H9 (cell line): Measurements from ENCODE around the gene NRXN3. TPM values are rescaled to one million over a fixed set of nuclear protein-coding genes. Genes with fewer than 3 reads are reported as not detected.

Experiments
- DNase-seq: peaks from one replicate; pipeline ENCODE4 v3.0.0-alpha.2; 2017
- H2AFZ ChIP-seq: one replicate; pipeline ENCODE4 v1.6.1; 2013; ENCODE audit warnings: mild to moderate bottlenecking, low read length, control low read depth, moderate library complexity
- H2AK5ac ChIP-seq: 2 replicates; pipeline ENCODE4 v1.6.1; 2013; ENCODE audit warnings: low read length, control low read depth, mixed read lengths; ENCODE audit not compliant: insufficient read length
- H2BK120ac ChIP-seq: one replicate; pipeline ENCODE4 v1.6.1; 2013; ENCODE audit warnings: low read depth, mild to moderate bottlenecking, low read length, control low read depth, inconsistent platforms; ENCODE audit not compliant: poor library complexity, severe bottlenecking
- H2BK12ac ChIP-seq: 2 replicates; pipeline ENCODE4 v1.6.1; 2013; ENCODE audit warnings: low read length, control low read depth, mixed read lengths, low read depth; ENCODE audit not compliant: insufficient read length
- H2BK15ac ChIP-seq: 2 replicates; pipeline ENCODE4 v1.6.1; 2013; ENCODE audit warnings: low read depth, low read length, control low read depth
- H2BK20ac ChIP-seq: one replicate; pipeline ENCODE4 v1.6.1; 2013; ENCODE audit warnings: low read depth, mild to moderate bottlenecking, low read length, control low read depth, inconsistent platforms; ENCODE audit not compliant: poor library complexity, severe bottlenecking
- H2BK5ac ChIP-seq: 2 replicates; pipeline ENCODE4 v1.6.1; 2013; ENCODE audit warnings: low read length, control low read depth, mixed read lengths; ENCODE audit not compliant: insufficient read length
- H3K14ac ChIP-seq: 2 replicates; pipeline ENCODE4 v1.6.1; 2013; ENCODE audit warnings: low read length, control low read depth; ENCODE audit not compliant: insufficient read depth
- H3K18ac ChIP-seq: 2 replicates; pipeline ENCODE4 v1.6.1; 2013; ENCODE audit warnings: low read depth, mild to moderate bottlenecking, mixed read lengths, low read length, control low read depth; ENCODE audit not compliant: insufficient read length
- H3K23ac ChIP-seq: 2 replicates; pipeline ENCODE4 v1.6.1; 2013; ENCODE audit warnings: low read length, control low read depth, mixed read lengths, low read depth; ENCODE audit not compliant: insufficient read length
- H3K23me2 ChIP-seq: 2 replicates; pipeline ENCODE4 v1.6.1; 2013; ENCODE audit warnings: low read depth, mild to moderate bottlenecking, mixed read lengths, low read length, control low read depth; ENCODE audit not compliant: insufficient read length, poor library complexity, severe bottlenecking
- H3K27ac ChIP-seq: 2 replicates; pipeline ENCODE4 v1.5.1; 2013; ENCODE audit warnings: low read length, control low read depth, mixed read lengths, low read depth; ENCODE audit not compliant: insufficient read length
- H3K27me3 ChIP-seq: 2 replicates; pipeline ENCODE4 v1.6.1; 2013; ENCODE audit warnings: low read length, control low read depth, inconsistent platforms; ENCODE audit not compliant: insufficient read depth
- H3K4ac ChIP-seq: 2 replicates; pipeline ENCODE4 v1.6.1; 2013; ENCODE audit warnings: low read depth, mild to moderate bottlenecking, control low read depth, inconsistent platforms, low read length, moderate library complexity
- H3K4me1 ChIP-seq: 2 replicates; pipeline ENCODE4 v1.6.1; 2013; ENCODE audit warnings: low read length, control low read depth, inconsistent platforms; ENCODE audit not compliant: insufficient read depth
- H3K4me2 ChIP-seq: 2 replicates; pipeline ENCODE4 v1.6.1; 2013; ENCODE audit warnings: low read length, control low read depth, mixed read lengths; ENCODE audit not compliant: insufficient read length, insufficient read depth
- H3K56ac ChIP-seq: 2 replicates; pipeline ENCODE4 v1.6.1; 2013; ENCODE audit warnings: low read depth, mild to moderate bottlenecking, mixed read lengths, low read length, control low read depth; ENCODE audit not compliant: insufficient read length
- H3K79me1 ChIP-seq: 2 replicates; pipeline ENCODE4 v1.6.1; 2013; ENCODE audit warnings: low read depth, mild to moderate bottlenecking, moderate library complexity, low read length, control low read depth, inconsistent platforms; ENCODE audit not compliant: insufficient read depth, poor library complexity, severe bottlenecking
- H3K79me2 ChIP-seq: 2 replicates; pipeline ENCODE4 v1.6.1; 2013; ENCODE audit warnings: low read length, control low read depth, inconsistent platforms; ENCODE audit not compliant: insufficient read depth
- H3K9ac ChIP-seq: 2 replicates; pipeline ENCODE4 v1.6.1; 2013; ENCODE audit warnings: low read length, control low read depth, mixed read lengths; ENCODE audit not compliant: insufficient read length; ENCODE audit errors: extremely low read depth
- H3K9me3 ChIP-seq: one replicate; pipeline ENCODE4 v1.6.1; 2013; ENCODE audit warnings: low read depth, low read length, inconsistent platforms; ENCODE audit not compliant: control insufficient read depth
- H3T11ph ChIP-seq: one replicate; pipeline ENCODE4 v1.6.1; 2013; ENCODE audit warnings: mild to moderate bottlenecking, low read length, control low read depth, inconsistent platforms
- H4K20me1 ChIP-seq: one replicate; pipeline ENCODE4 v1.6.1; 2013; ENCODE audit not compliant: control insufficient read depth, insufficient read length, insufficient read depth
- H4K5ac ChIP-seq: 2 replicates; pipeline ENCODE4 v1.6.1; 2013; ENCODE audit warnings: low read depth, mild to moderate bottlenecking, mixed read lengths, low read length, control low read depth; ENCODE audit not compliant: insufficient read length
- H4K8ac ChIP-seq: replicated peaks from 2 replicates; pipeline ENCODE4 v1.6.1; 2013; ENCODE audit warnings: low read length, control low read depth, mixed read lengths, low read depth; ENCODE audit not compliant: insufficient read length
- H4K91ac ChIP-seq: 2 replicates; pipeline ENCODE4 v1.6.1; 2013; ENCODE audit warnings: low read depth, mild to moderate bottlenecking, moderate library complexity, mixed read lengths, low read length, control low read depth; ENCODE audit not compliant: insufficient read length
- H3K27ac Mint-ChIP-seq, 3 experiments: 2 replicates in 2 of 3; 3 replicates in 1 of 3; pipeline ENCODE4 v1.8.0; 2020 to 2021; ENCODE audit warnings: mixed read lengths in 3 of 3, mild to moderate bottlenecking in 1 of 3, moderate library complexity in 1 of 3
- H3K27me3 Mint-ChIP-seq: 2 replicates; pipeline ENCODE4 v1.8.0; 2021; ENCODE audit warnings: low read depth, mild to moderate bottlenecking, moderate library complexity, mixed read lengths
- H3K36me3 Mint-ChIP-seq, 3 experiments: 2 replicates in 2 of 3; 3 replicates in 1 of 3; pipeline ENCODE4 v1.8.0; 2020 to 2021; ENCODE audit warnings: low read depth in 3 of 3, mixed read lengths in 3 of 3; ENCODE audit not compliant: insufficient read depth in 1 of 3
- H3K4me1 Mint-ChIP-seq, 2 experiments: 2 replicates each; pipeline ENCODE4 v1.8.0; 2020; ENCODE audit warnings: mixed read lengths in 2 of 2
- H3K4me3 Mint-ChIP-seq, 2 experiments: 2 replicates in 1 of 2; 3 replicates in 1 of 2; pipeline ENCODE4 v1.8.0; 2020 to 2021; ENCODE audit warnings: mild to moderate bottlenecking in 2 of 2, mixed read lengths in 2 of 2, moderate library complexity in 1 of 2
- H3K9me3 Mint-ChIP-seq, 2 experiments: 2 replicates in 1 of 2; 3 replicates in 1 of 2; pipeline ENCODE4 v1.8.0; 2020; ENCODE audit warnings: mild to moderate bottlenecking in 2 of 2, mixed read lengths in 2 of 2, moderate library complexity in 1 of 2
- CTCF ChIP-seq: fragments of 200-600 bp; sonication (generic); conservative IDR thresholded peaks from 3 replicates; pipeline ENCODE4 v1.8.0; 2021; ENCODE audit warnings: antibody characterized with exemption, mild to moderate bottlenecking
- WGBS: extraction: QIAGEN DNeasy Blood & Tissue Kit; methylation state at CpG from one replicate; pipeline ENCODE4 v1.1.7; 2013; ENCODE audit warnings: missing lambda C conversion rate, low lambda C conversion rate, mixed read lengths; ENCODE audit not compliant: insufficient read length; ENCODE audit errors: extremely low coverage; 5-methylcytosine and 5-hydroxymethylcytosine counted together
- total RNA-seq: library from RNA; stranded (reverse); gene quantifications from 2 replicates; pipeline ENCODE4 v1.2.1, GENCODE V29; 2021

Gene NRXN3
- total RNA-seq, 1 experiment from 2014 or later = 1.8 TPM

- no peak overlapping the region for H3K27ac Mint-ChIP-seq
- H3K14ac ChIP-seq = no peak overlapping the region
- no CpG with 5 or more reads among the region's 6 CpGs for WGBS
Observed at GRCh38 chr14:78195431-78195830, 25.3 kb downstream of the NRXN3 start.

More at GRCh38 chr14:78195431-78195830, 25.3 kb downstream of the NRXN3 start:
- Histone ChIP-seq H3K27ac (no peak overlapping the region), H3K27me3 (no peaks in the 10 kb centered on the region), H2BK12ac (no peak overlapping the region), H2BK5ac (no peak overlapping the region), H3K23ac (no peak overlapping the region), H4K5ac (no peak overlapping the region), H4K91ac (no peak overlapping the region), H3K9ac (no peak overlapping the region), H3K4ac (no peak overlapping the region), H2BK20ac (no peak overlapping the region), H3K79me1 (no peaks in the 10 kb centered on the region), H2AFZ (no peak overlapping the region), H3K56ac (no peak overlapping the region), H4K20me1 (no peaks in the 10 kb centered on the region), H2BK120ac (no peak overlapping the region), H3K23me2 (no peaks in the 10 kb centered on the region), H3K4me1 (no peaks in the 10 kb centered on the region), H3K9me3 (no peaks in the 10 kb centered on the region), H3K4me2 (no peak overlapping the region), H2BK15ac (no peak overlapping the region), H4K8ac (no peak overlapping the region), H3T11ph (no peak overlapping the region), H3K18ac (no peak overlapping the region), H3K79me2 (no peaks in the 10 kb centered on the region), H2AK5ac (no peak overlapping the region)
- Mint-ChIP-seq H3K9me3 (no peaks in the 10 kb centered on the region), H3K4me1 (peaks cover 6 to 11% of the 10 kb centered on the region in 2 experiments; a peak in 3 of 4 replicates), H3K4me3 (no peak overlapping the region), H3K36me3 (peaks cover 0 to 6% (median 0%) of the 10 kb centered on the region in 3 experiments; a peak in 2 of 7 replicates), H3K27me3 (peaks cover 3% of the 10 kb centered on the region)
- no peak for TF ChIP-seq CTCF
- DNase-seq = no peak
